HAP-1 (cell line): Measurements from ENCODE around the gene ARHGEF3.
"Not testable (repeated sequence)": the region's sequence is repeated elsewhere in the genome, so short reads cannot be mapped to it uniquely, and the experiment has no call there.

Experiments
- DNase-seq, 2 experiments: peaks; one replicate each; pipeline ENCODE4 v3.0.0-alpha.2; 2016 to 2020; ENCODE audit warnings: low spot score in 2 of 2
- H3K27me3 ChIP-seq: fragments of 250-450 bp; sonication (Bioruptor Pico); 2 replicates; pipeline ENCODE4 v1.5.1; 2020; ENCODE audit warnings: low read depth, mild to moderate bottlenecking, moderate library complexity
- H3K36me3 ChIP-seq: fragments of 250-450 bp; sonication (Bioruptor Pico); replicated peaks from 2 replicates; pipeline ENCODE4 v1.5.1; 2020; ENCODE audit warnings: mild to moderate bottlenecking
- H3K4me1 ChIP-seq: fragments of 250-450 bp; sonication (Bioruptor Pico); 2 replicates; pipeline ENCODE4 v1.5.1; 2020; ENCODE audit warnings: mild to moderate bottlenecking
- H3K4me3 ChIP-seq: fragments of 250-450 bp; sonication (Bioruptor Pico); 2 replicates; pipeline ENCODE4 v1.5.1; 2020; ENCODE audit warnings: mild to moderate bottlenecking, moderate library complexity
- H3K9me3 ChIP-seq: fragments of 250-450 bp; sonication (Bioruptor Pico); 2 replicates; pipeline ENCODE4 v1.5.1; 2020; ENCODE audit warnings: mild to moderate bottlenecking, moderate library complexity
- in situ Hi-C: fragments of 300-500 bp; cut with MboI; formaldehyde crosslinking; loops from 3 replicates; pipeline ENCODE4 v1.14.3; 2020; ENCODE audit warnings: low sequenced_read_pairs, inconsistent platforms, mixed read lengths

Gene ARHGEF3

DNA sequence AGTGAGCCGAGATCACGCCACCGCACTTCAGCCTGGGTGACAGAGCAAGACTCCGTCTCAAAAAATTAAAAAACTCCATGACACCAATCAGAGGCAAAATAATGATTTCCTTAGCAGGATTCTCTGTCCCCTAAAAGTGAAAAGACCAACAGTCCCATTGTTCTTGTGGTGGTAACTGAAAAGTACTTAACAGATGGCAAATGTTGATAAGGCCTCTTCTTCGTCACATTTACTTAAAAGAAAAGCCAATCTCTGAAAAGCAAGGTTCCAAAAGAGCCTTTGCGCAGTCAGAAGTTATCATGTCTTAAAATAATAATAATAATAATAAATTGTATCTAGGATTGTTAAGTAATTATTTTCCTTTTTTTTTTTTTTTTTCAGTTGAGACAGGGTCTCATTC is 62.7 kb downstream of the ARHGEF3 start:
- no peak overlapping the region for H3K4me3 ChIP-seq

DNA sequence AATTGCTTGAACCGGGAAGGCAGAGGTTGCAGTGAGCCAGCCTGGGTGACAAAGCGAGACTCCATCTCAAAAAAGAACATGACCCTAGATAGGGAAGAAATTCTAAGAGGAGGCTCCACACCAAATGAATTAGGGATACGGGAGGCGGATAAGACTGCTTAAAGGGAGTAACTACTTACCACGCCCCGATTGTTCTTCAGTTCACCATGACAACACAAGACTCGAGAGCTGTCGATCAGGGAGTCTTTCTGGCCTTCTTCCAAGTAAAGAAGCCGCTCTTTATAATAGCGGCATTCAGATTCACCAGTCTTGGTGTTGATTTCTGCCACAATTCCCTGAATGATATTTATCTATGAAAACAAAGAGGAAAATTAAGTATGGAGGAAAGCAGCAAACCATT is 64.7 kb downstream of the ARHGEF3 start:
- Histone ChIP-seq H3K4me3 (no peak overlapping the region), H3K27me3 (no peaks in the 10 kb centered on the region), H3K4me1 (no peaks in the 10 kb centered on the region), H3K36me3 (no peaks in the 10 kb centered on the region), H3K9me3 (no peaks in the 10 kb centered on the region)
- in situ Hi-C loops, result no loop called here
- peak; percentile 59 to 71 for DNase-seq

More for the DNA sequence above, 62.7 kb downstream of the ARHGEF3 start:
- H3K36me3 ChIP-seq, result no peaks in the 10 kb centered on the region
- DNase-seq, result no peak
- in situ Hi-C loops, result no loop called here
- no peaks in the 10 kb centered on the region for H3K4me1 ChIP-seq
- H3K9me3 ChIP-seq, result no peaks in the 10 kb centered on the region
- no peaks in the 10 kb centered on the region for H3K27me3 ChIP-seq

DNA sequence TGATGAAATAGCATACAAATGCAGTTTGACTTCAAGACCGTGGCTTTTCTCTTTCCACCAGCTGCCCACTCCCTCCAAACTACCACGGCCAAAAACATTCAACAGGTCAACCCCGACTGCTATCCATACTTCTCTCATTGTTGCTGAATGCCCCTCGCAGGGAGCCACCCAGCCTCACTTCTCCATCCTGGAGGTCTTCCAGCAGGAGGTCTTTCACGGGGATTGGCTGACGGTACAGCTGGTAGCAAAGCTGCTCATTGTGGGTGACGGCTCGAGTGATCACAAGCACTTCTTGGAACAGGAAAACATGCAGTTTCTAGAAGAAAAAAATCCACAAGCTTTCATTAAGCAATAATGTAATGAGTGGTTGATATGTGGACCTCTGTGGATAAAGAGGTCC is 69.6 kb downstream of the ARHGEF3 start:
- Histone ChIP-seq H3K27me3 (no peaks in the 10 kb centered on the region), H3K4me1 (no peaks in the 10 kb centered on the region), H3K9me3 (no peaks in the 10 kb centered on the region), H3K4me3 (no peak overlapping the region), H3K36me3 (no peaks in the 10 kb centered on the region)
- no peak for DNase-seq
- in situ Hi-C loops, result no loop called here

DNA sequence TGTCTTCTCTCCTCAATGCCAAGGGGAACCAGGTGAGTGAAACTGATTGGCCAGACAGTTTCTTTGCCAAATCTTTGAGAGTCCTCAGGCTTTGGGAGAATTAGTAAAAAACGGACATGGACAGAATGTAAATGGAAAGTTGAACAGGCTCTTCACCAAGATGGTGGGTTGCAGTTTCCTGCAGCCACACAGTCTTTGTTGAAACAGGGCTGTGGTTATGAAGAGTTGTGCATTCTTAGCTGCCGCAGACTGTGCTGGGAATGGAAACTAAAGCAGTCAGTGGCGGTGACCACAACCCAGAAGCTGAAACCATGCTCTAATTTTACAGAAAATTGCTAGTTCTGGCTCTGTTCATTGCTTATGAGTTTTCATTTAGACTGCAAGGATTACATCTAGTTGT is 76.6 kb downstream of the ARHGEF3 start:
- Histone ChIP-seq H3K4me1 (no peaks in the 10 kb centered on the region), H3K9me3 (no peaks in the 10 kb centered on the region), H3K4me3 (no peak overlapping the region), H3K27me3 (no peaks in the 10 kb centered on the region), H3K36me3 (no peaks in the 10 kb centered on the region)
- DNase-seq, result no peak
- in situ Hi-C loops, result no loop called here

DNA sequence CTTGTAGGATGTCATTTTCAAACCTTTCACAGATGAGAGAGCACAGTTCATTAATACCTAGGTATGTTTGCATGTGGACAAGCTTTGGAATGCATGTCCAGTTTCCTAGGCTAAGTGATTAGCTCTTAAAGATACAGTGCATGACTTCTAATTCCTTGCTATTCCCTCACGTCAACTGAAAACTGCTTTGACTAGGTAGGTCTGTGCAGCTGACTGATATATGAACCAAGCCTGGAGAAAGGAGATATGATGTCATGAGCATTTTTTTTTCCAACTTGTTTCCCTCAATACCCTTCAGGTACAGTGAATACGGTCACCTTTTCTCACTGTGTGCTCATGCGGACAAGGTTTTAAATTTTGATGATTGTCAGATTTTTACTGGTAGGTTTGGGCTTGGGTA is 77.1 kb downstream of the ARHGEF3 start:
- Histone ChIP-seq H3K9me3 (no peaks in the 10 kb centered on the region), H3K4me1 (no peaks in the 10 kb centered on the region), H3K36me3 (no peaks in the 10 kb centered on the region), H3K27me3 (no peaks in the 10 kb centered on the region), H3K4me3 (no peak overlapping the region)
- in situ Hi-C loops, result no loop called here
- no peak for DNase-seq

DNA sequence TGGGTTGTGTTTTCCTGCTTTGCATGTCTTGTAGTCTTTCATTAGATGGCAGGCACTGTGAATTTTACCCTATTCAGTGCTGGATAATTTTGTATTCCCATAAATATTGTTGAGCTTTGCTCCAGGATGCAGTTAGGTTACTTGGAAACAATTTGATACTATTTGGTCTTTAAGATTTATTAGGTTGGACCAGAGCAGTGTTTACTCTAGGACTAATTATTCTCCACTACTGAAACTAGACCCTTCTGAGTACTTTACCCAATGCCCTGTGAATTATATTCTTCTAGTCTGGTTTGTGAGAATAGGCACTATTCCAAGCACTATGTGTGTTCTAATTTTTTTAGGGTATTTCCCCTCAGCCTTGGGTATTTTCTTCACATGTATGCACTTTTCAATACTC is 80.9 kb downstream of the ARHGEF3 start:
- H3K4me1 ChIP-seq, result no peaks in the 10 kb centered on the region
- in situ Hi-C loops, result no loop called here

DNA sequence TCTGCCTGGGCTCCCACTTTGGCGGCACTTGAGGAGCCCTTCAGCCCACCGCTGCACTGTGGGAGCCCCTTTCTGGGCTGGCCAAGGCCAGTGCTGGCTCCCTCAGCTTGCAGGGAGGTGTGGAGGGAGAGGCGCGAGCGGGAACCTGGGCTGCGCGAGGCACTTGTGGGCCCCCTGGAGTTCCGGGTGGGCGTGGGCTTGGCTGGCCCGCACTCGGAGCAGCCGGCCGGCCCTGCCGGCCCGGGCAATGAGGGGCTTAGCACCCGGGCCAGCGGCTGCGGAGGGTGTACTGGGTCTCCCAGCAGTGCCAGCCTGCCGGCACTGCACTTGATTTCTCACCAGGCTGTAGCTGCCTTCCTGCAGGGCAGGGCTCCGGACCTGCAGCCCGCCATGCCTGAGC is 82.9 kb downstream of the ARHGEF3 start:
- H3K36me3 ChIP-seq, DNase-seq, in situ Hi-C loops, H3K4me1 ChIP-seq, H3K4me3 ChIP-seq, H3K9me3 ChIP-seq, H3K27me3 ChIP-seq: not testable (repeated sequence)

More for the DNA sequence above, 80.9 kb downstream of the ARHGEF3 start:
- no peak for DNase-seq
- H3K9me3 ChIP-seq, result no peaks in the 10 kb centered on the region
- H3K27me3 ChIP-seq, result no peaks in the 10 kb centered on the region
- no peak overlapping the region for H3K4me3 ChIP-seq
- no peaks in the 10 kb centered on the region for H3K36me3 ChIP-seq

DNA sequence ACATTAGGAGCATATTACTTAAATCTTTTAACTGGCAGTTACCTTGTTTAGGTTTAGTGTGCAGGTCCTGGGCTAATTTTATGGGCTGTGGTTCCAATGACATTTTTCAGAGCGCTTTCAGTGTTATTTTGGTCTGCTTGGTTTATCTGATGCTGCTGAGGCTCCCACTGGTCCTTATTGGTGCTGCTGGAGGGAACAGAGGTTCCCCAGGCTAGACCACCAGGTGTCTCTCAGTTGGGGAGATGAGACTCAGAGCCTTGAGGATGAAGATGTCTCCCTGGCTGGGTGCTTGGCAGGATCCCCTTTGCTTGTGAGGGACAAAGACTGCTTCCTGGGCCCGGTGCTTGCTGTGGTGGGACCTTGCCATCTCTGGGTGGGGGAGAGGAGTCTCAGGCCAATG is 90.4 kb downstream of the ARHGEF3 start:
- DNase-seq, result no peak
- Histone ChIP-seq H3K4me3 (no peak overlapping the region), H3K36me3 (no peaks in the 10 kb centered on the region), H3K4me1 (no peaks in the 10 kb centered on the region), H3K27me3 (no peaks in the 10 kb centered on the region), H3K9me3 (no peaks in the 10 kb centered on the region)
- in situ Hi-C loops, result no loop called here

DNA sequence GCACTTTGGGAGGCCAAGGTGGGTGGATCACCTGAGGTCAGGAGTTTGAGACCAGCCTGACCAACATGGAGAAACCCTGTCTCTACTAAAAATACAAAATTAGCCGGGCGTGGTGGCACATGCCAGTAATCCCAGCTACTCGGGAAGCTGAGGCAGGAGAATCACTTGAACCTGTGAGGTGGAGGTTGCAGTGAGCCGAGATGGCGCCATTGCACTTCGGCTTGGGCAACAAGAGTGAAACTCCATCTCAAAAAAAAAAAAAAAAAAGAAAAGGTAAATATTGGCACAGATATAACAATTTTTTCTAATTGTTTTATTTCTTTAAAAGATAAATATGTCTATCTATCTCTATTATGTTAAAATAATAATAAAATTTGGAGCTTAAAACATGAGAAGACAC is 94.3 kb downstream of the ARHGEF3 start:
- H3K4me1 ChIP-seq, H3K9me3 ChIP-seq, H3K36me3 ChIP-seq, H3K27me3 ChIP-seq, H3K4me3 ChIP-seq, DNase-seq: not testable (repeated sequence)
- in situ Hi-C loops, result loop anchor here (10.0 kb wide), 1 partner anchor 87 kb away; no protein-coding TSS in a partner anchor

DNA sequence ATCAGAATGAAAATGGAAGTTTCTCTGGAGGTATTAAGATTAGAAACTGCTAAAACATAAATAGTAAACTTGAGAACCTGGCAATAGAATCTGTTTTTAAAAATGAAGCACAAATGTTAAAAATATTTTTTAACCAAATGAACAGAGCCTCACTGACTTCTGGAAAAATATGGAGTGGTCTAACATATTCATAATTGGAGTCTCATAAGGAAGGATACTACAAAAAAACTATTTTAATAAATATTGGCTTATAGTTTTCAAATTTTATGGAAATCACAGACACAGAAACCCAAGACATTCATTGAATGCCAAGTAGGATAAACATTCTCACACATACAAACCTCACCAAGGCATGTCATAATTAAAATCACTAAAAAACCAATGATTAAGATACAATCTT is 95.1 kb downstream of the ARHGEF3 start:
- no peaks in the 10 kb centered on the region for H3K36me3 ChIP-seq
- H3K9me3 ChIP-seq, result no peaks in the 10 kb centered on the region
- no peaks in the 10 kb centered on the region for H3K4me1 ChIP-seq
- no peak overlapping the region for H3K4me3 ChIP-seq
- H3K27me3 ChIP-seq, result no peaks in the 10 kb centered on the region
- in situ Hi-C loops, result loop anchor here (10.0 kb wide), 1 partner anchor 88 kb away; no protein-coding TSS in a partner anchor
- no peak for DNase-seq

DNA sequence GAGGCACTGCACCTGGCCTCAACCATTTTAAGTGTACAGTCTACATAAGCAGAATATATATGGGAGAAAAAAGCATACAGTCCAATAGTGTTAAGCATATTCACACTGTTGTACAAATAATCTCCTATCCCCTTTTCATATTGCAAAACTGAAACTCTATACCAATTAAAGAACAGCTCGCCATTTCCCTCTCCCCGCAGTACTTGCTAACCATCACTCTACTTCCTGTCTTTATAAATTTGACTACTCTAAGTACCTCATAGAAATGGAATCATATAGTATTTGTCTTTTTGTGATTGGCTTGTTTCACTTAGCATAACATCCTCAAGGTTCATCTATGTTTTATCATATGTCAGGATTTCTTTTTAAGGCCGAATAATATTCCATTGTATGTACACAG is 97.0 kb downstream of the ARHGEF3 start:
- Histone ChIP-seq H3K9me3 (no peaks in the 10 kb centered on the region), H3K27me3 (no peaks in the 10 kb centered on the region), H3K4me3 (no peak overlapping the region), H3K36me3 (no peaks in the 10 kb centered on the region), H3K4me1 (no peaks in the 10 kb centered on the region)
- in situ Hi-C loops, result loop anchor here (5.0 to 10.0 kb wide), 2 partner anchors 90 to 278 kb away; no protein-coding TSS in a partner anchor
- no peak for DNase-seq

DNA sequence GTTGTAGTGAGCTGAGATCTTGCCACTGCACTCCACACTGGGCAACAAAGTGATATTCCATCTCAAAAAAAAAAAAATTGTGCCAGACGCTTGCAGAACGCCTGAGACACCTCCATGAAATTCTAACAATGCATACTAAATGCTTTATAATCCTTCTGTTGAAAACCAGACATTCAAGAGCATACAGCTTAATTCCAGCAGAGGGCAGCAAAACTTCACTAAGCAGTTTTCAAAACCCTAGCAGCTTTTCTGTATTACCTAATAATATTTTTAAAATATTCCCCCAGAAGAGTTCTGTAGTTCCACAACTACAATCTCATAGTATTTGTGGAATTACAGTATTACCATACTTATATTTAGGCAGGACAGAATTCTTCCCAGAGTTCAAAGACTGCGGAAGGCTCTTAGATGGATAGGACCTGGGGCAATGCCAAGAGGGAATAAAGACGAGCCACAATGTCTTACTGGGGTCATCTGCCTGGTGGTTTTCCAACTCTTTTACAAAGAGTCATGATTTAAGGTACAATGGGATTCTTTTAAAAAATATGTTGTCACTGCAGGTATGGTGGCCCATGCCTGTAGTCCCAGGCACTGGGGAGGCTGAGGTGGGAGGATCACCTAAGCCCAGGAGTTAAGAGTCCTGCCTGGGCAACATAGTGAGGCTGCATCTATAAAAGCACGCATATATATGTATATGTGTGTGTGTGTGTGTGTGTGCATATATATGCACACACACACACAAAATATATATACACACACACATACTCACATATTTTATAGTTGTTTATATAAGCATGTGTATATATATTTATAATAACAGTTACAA is 99.0 kb downstream of the ARHGEF3 start:
- Histone ChIP-seq H3K36me3 (no peaks in the 10 kb centered on the region), H3K4me3 (no peak overlapping the region), H3K4me1 (no peaks in the 10 kb centered on the region), H3K9me3 (no peaks in the 10 kb centered on the region), H3K27me3 (no peaks in the 10 kb centered on the region)
- in situ Hi-C loops, result loop anchor here (5.0 to 10.0 kb wide), 2 partner anchors 92 to 280 kb away; no protein-coding TSS in a partner anchor
- peak; percentile 60 to 64 for DNase-seq

DNA sequence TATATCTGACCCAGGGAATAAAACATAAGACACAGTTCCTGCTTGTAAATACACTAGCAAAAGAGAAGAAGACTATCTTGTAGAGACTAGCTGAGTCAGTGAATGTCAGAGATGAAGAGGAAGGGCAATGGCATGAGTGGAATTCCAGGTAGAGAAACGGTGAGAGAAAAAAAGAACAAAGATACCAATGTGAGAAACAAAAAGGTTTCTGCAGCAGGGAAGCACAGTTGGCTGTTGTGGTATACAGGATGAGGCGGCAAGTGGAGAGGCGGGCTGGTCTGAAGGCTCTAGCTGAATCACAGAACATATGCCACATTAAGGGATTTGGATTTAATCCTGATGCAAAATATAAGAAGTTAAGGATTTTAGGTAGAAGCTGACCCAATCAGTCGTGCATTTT is 101.6 kb downstream of the ARHGEF3 start:
- no peaks in the 10 kb centered on the region for H3K27me3 ChIP-seq
- H3K4me3 ChIP-seq, result no peak overlapping the region
- DNase-seq, result no peak
- H3K9me3 ChIP-seq, result no peaks in the 10 kb centered on the region
- no peaks in the 10 kb centered on the region for H3K36me3 ChIP-seq
- in situ Hi-C loops, result loop anchor here (5.0 to 10.0 kb wide), 2 partner anchors 95 to 282 kb away; no protein-coding TSS in a partner anchor
- no peaks in the 10 kb centered on the region for H3K4me1 ChIP-seq

DNA sequence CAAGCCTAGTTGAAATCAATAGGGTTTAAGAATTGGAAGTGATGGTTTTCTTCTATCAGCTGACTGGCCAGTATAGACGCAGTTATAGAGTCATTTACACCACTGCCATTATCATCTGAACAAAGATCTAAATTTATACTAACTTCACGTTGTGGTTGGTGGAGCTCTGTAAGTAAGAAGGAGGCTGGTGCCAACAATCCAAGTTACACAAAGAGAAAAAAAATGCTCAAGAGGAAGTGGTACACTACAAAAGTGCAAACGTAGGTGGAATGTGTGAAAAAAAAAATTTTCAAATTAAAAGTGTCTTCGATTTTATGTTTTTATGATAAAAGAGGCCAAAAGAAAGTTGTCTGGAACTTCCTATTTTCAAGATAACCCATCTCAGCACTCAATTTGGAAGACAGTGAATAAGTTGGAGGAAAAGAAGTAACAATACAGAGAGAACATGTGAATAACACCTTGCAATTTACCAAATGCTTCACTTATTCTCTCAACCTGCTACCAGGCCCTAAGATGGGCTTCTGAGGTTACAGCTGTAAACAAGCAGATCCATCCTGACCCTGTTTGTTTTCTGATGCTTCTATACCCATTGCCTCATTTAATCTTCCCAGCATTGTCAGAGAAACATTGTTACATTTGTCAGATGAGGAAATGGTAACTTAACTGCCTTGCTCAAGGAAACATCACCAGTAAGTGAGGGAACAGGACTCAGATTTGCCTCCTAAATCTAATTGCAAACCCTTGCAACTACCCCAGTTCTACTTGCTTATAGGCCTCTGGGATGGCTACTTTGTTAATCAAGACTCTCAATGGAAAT is 106.7 kb downstream of the ARHGEF3 start:
- Histone ChIP-seq H3K9me3 (no peaks in the 10 kb centered on the region), H3K4me1 (no peaks in the 10 kb centered on the region), H3K27me3 (no peaks in the 10 kb centered on the region), H3K36me3 (no peaks in the 10 kb centered on the region), H3K4me3 (no peak overlapping the region)
- DNase-seq, result no peak
- in situ Hi-C loops, result no loop called here
